Thyroid gland (tissue), 4 donors: ENCODE results near the gene LMO7. TPM values are rescaled to one million over a fixed set of nuclear protein-coding genes. Genes with fewer than 3 reads are reported as not detected.

Source experiments
- DNase-seq, 2 donors: peaks; one replicate each; pipeline ENCODE4 v3.0.0-alpha.2; 2019
- H3K27ac ChIP-seq, 3 donors: fragments of 200-600 bp; sonication (generic); 1 replicate in 2 of 3; 2 replicates in 1 of 3; pipeline ENCODE4 v1.5.1; 2016 to 2019; ENCODE audit warnings: mild to moderate bottlenecking in 1 of 3, moderate library complexity in 1 of 3
- H3K27me3 ChIP-seq: fragments of 200-600 bp; sonication (generic); one replicate; pipeline ENCODE4 v1.5.1; 2019
- H3K36me3 ChIP-seq, 2 donors: fragments of 200-600 bp; sonication (generic); one replicate each; pipeline ENCODE4 v1.5.1; 2016 to 2019
- H3K4me1 ChIP-seq, 2 donors: fragments of 200-600 bp; sonication (generic); one replicate each; pipeline ENCODE4 v1.5.1; 2017 to 2019
- H3K4me3 ChIP-seq, 3 donors: fragments of 200-600 bp; sonication (generic); replicated peaks in 1 of 3; 1 replicate in 2 of 3; 2 replicates in 1 of 3; pipeline ENCODE4 v1.5.1; 2016; ENCODE audit warnings: mild to moderate bottlenecking in 1 of 3
- H3K9me3 ChIP-seq: fragments of 200-600 bp; sonication (generic); one replicate; pipeline ENCODE4 v1.5.1; 2017
- POLR2A ChIP-seq, 2 donors: fragments of 450-650 bp; IDR thresholded peaks; one replicate each; pipeline ENCODE4 v1.6.1; 2017; ENCODE audit warnings: antibody characterized with exemption in 2 of 2, mild to moderate bottlenecking in 2 of 2, moderate library complexity in 1 of 2
- WGBS, 2 donors: methylation state at CpG; one replicate each; pipeline ENCODE4 v1.1.5; 2017; 5-methylcytosine and 5-hydroxymethylcytosine counted together
- intact Hi-C: fragments of 100-400 bp; cut with DNase I; formaldehyde crosslinking; loops from one replicate; pipeline ENCODE4 v1.15.1; 2023
- total RNA-seq, 4 donors: library from RNA; depleted of rRNA; stranded (reverse); fragments of >200 nt; gene quantifications; one replicate each; pipeline ENCODE4 v1.2.3, GENCODE V29; 2016
- TF ChIP-seq, protein P1 (sequence below), 6 experiments: fragments of 200-600 bp in 3 of 6; fragments of 450-650 bp in 3 of 6; sonication (generic) in 3 of 6; IDR thresholded peaks; one replicate each; pipeline ENCODE4 v1.5.1; 2016 to 2019; ENCODE audit warnings: antibody characterized with exemption in 6 of 6, mild to moderate bottlenecking in 2 of 6, inconsistent platforms in 1 of 6, moderate library complexity in 1 of 6

Gene LMO7
- total RNA-seq, 4 donors from 2014 or later, result 129 to 218 (median 185) TPM

DNA sequence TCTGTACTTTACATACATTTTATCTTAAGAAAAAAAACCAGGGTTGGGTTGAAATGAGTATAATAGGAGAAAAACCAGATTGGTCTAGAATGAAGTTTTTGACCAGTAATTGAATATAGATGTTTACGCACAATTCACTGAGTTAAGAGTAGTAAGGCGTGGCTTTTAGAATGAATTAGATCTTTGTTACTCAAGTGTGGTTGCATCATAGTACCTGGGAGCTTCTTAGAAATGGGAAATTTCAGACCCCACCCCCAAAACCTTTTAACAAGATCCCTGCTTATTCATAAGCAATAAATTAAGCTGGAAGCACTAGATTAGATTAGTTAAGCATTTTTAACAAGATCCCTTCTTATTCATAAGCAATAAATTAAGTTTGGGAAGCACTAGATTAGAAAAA, 28.7 kb upstream of the LMO7 start:
- WGBS, 2 donors, result 98 to 99% methylated on average over 2 of the region's 2 CpGs
- Histone ChIP-seq H3K9me3 (no peaks in the 10 kb centered on the region), H3K4me1 (peaks cover 15 to 25% of the 10 kb centered on the region in 2 donors), H3K36me3 (peaks cover 0 to 4% of the 10 kb centered on the region in 2 donors), H3K27me3 (no peaks in the 10 kb centered on the region), H3K27ac (no peak overlapping the region), H3K4me3 (no peak overlapping the region)
- no peak for DNase-seq
- intact Hi-C loops, result no loop called here
- no peak for TF ChIP-seq POLR2A (IDR thresholded peaks at IDR 0.05)
- TF ChIP-seq, protein P1, sequence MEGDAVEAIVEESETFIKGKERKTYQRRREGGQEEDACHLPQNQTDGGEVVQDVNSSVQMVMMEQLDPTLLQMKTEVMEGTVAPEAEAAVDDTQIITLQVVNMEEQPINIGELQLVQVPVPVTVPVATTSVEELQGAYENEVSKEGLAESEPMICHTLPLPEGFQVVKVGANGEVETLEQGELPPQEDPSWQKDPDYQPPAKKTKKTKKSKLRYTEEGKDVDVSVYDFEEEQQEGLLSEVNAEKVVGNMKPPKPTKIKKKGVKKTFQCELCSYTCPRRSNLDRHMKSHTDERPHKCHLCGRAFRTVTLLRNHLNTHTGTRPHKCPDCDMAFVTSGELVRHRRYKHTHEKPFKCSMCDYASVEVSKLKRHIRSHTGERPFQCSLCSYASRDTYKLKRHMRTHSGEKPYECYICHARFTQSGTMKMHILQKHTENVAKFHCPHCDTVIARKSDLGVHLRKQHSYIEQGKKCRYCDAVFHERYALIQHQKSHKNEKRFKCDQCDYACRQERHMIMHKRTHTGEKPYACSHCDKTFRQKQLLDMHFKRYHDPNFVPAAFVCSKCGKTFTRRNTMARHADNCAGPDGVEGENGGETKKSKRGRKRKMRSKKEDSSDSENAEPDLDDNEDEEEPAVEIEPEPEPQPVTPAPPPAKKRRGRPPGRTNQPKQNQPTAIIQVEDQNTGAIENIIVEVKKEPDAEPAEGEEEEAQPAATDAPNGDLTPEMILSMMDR (IDR thresholded peaks at IDR 0.05), result no peak

DNA sequence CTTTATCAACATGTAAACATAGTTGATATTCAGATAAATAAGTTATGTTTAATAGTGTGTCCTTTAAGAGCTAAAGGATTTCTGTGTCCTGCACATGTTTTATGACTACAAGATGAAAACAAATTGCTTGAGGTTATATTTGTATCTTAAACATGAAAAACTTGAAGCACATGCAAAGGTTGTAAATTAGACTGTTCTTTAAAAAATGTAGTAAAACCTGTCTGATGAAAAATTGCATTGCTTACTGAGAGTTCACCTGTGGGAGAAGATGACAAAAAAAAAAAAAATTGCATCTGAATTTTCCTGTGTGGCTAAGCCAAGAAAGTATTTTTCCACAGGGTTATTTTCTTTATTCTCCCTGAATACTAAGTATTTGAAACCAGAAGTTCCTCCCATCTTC, 25.7 kb upstream of the LMO7 start:
- Histone ChIP-seq H3K27me3 (no peaks in the 10 kb centered on the region), H3K4me3 (no peak overlapping the region), H3K9me3 (no peaks in the 10 kb centered on the region), H3K27ac (peak overlapping the region; percentile 69 to 93 (median 83)), H3K36me3 (peaks cover 0 to 3% of the 10 kb centered on the region in 2 donors), H3K4me1 (peaks cover 15 to 25% of the 10 kb centered on the region in 2 donors)
- TF ChIP-seq, protein P1 (IDR thresholded peaks at IDR 0.05), result no peak
- intact Hi-C loops, result no loop called here
- no peak for DNase-seq

DNA sequence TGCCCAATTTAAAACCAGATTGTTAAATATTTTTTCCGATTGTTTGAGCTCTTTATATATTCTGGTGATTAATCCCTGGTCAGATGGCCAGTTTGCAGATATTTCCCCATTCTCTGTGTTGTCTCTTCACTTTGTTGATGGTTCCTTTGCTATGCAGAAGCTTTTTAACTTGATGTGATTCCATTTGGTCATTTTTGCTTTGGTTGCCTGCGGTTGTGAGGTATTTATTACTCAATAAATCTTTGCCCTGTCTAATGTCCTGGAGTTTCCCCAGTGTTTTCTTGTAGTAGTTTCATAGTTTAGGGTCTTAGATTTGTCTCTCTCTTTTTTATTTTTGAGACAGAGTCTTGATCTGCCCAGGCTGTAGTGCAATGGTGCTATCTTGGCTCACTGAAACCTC, 23.8 kb upstream of the LMO7 start:
- Histone ChIP-seq H3K27me3 (no peaks in the 10 kb centered on the region), H3K4me1 (peaks cover 15 to 25% of the 10 kb centered on the region in 2 donors), H3K36me3 (no peaks in the 10 kb centered on the region), H3K9me3 (no peaks in the 10 kb centered on the region), H3K27ac (peak overlapping the region in 1 of 3 donors; percentile 93), H3K4me3 (no peak overlapping the region)
- WGBS, 2 donors, result 95 to 97% methylated on average over 2 of the region's 2 CpGs
- intact Hi-C loops, result no loop called here
- TF ChIP-seq POLR2A (IDR thresholded peaks at IDR 0.05), result no peak
- TF ChIP-seq, protein P1 (IDR thresholded peaks at IDR 0.05), result no peak
- DNase-seq, result no peak

DNA sequence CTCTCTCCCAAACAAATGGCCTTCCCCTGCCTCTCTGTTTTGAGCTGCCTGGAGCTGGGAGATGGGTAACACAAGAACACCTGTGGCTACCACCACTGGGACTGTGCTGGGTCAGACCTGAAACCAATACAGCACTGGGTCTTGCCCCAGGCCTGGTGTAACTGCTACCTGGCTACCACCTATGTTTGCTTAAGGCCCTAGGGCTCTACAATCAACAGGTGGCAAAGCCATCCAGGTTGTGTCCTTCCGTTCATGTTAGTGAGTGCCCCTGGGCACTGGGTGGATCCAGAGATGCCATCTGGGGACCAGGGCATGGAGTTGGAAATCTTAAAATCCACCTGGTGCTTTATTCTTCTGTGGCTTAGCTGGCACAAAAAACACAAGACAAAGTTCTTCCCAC, 18.9 kb upstream of the LMO7 start:
- WGBS, 2 donors, result 92 to 100% methylated on average over 1 of the region's 1 CpG
- peak overlapping the region in 1 of 3 donors; percentile 71 for H3K27ac ChIP-seq
- H3K36me3 ChIP-seq, result no peaks in the 10 kb centered on the region
- intact Hi-C loops, result no loop called here
- TF ChIP-seq POLR2A (IDR thresholded peaks at IDR 0.05), result no peak
- TF ChIP-seq, protein P1 (IDR thresholded peaks at IDR 0.05), result no peak
- H3K4me3 ChIP-seq, result no peak overlapping the region
- peaks cover 0 to 11% of the 10 kb centered on the region in 2 donors for H3K4me1 ChIP-seq
- H3K27me3 ChIP-seq, result no peaks in the 10 kb centered on the region
- H3K9me3 ChIP-seq, result no peaks in the 10 kb centered on the region
- DNase-seq, result no peak

DNA sequence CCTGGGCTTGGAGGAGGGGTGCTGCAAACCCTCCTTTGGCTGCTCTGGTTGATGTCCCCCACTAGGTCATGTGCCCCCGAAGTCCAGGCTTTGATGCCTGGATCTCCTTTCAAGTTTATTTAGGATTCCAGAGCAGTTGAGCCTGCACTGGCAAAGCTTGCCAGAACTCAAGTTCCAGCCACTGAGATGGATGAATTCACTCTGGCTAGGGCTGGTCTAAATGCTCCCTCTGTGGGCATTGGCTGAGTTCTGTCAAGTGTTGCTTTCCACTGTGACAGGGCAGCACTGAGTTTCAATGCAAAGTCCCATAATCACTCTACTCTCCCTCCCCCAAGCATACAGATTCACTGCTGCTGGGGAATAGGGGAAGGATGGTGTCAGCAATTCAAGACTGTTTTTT, 17.8 kb upstream of the LMO7 start:
- TF ChIP-seq, protein P1 (IDR thresholded peaks at IDR 0.05), result no peak
- no peak for TF ChIP-seq POLR2A (IDR thresholded peaks at IDR 0.05)

More for the DNA sequence above, 17.8 kb upstream of the LMO7 start:
- Histone ChIP-seq H3K4me1 (peaks cover 0 to 11% of the 10 kb centered on the region in 2 donors), H3K27me3 (no peaks in the 10 kb centered on the region), H3K27ac (peak overlapping the region; percentile 12 to 71 (median 33)), H3K9me3 (no peaks in the 10 kb centered on the region), H3K36me3 (no peaks in the 10 kb centered on the region), H3K4me3 (no peak overlapping the region)
- 0% methylated on average over 1 of the region's 1 CpG for WGBS, 2 donors
- intact Hi-C loops, result no loop called here
- peak; percentile 33 to 51 for DNase-seq
